H1 (cell line): ENCODE results near the gene CTSC. TPM values are rescaled to one million over a fixed set of nuclear protein-coding genes. Genes with fewer than 3 reads are reported as not detected.

Experiments
- ATF3 ChIP-seq: IDR thresholded peaks from 2 replicates; pipeline ENCODE4 v1.6.1; 2011; ENCODE audit warnings: low read depth, mild to moderate bottlenecking, low read length; ENCODE audit not compliant: insufficient read depth
- HDAC6 ChIP-seq: IDR thresholded peaks from one replicate; pipeline ENCODE4 v1.7.1; 2012; ENCODE audit warnings: low read depth, mild to moderate bottlenecking, inconsistent platforms, low read length, moderate library complexity
- KDM5A ChIP-seq: fragments of 200-600 bp; IDR thresholded peaks from 2 replicates; pipeline ENCODE4 v1.7.1; 2012; ENCODE audit warnings: mild to moderate bottlenecking, low read length, inconsistent platforms, mixed read lengths
- NRF1 ChIP-seq: IDR thresholded peaks from 2 replicates; pipeline ENCODE4 v1.6.1; 2011; ENCODE audit warnings: mild to moderate bottlenecking, low read depth, low read length, improper control_type of control experiment
- SIRT6 ChIP-seq: IDR thresholded peaks from one replicate; pipeline ENCODE4 v1.7.1; 2012; ENCODE audit warnings: low read length, inconsistent platforms
- polyA plus RNA-seq, 7 experiments: library from polyadenylated mRNA; depleted of rRNA in 3 of 7; stranded (reverse) in 5 of 7; unstranded in 2 of 7; fragments of >200 nt in 5 of 7; fragments of 200-250 nt in 2 of 7; gene quantifications; 1 replicate in 5 of 7; 2 replicates in 1 of 7; 4 replicates in 1 of 7; pipeline versions ENCODE4 v1.2.1 to v1.2.3, GENCODE V29; 2011 to 2013; ENCODE audit warnings: missing spikeins in 2 of 7, mixed read lengths in 2 of 7
- total RNA-seq: library from RNA; stranded (reverse); fragmentation: NEBNext Ultra II Directional; extraction: Animal tissue kit (Norgen Biotek cat#: 25700); gene quantifications from 2 replicates; pipeline ENCODE4 v1.2.1, GENCODE V29; 2021

The CTSC gene
- total and polyA plus RNA-seq, 2 of the 8 experiments (the other 6 are each of a cell fraction or from before 2014, with no cell fraction given): 347 to 369 TPM

- TF ChIP-seq ATF3: no peak
- TF ChIP-seq NRF1: no peak
- TF ChIP-seq KDM5A: no peak
- TF ChIP-seq SIRT6: no peak
- TF ChIP-seq HDAC6: no peak
These were observed 49.0 kb downstream of the CTSC start (continued) for GRCh38 chr11:88288560-88288959.
